ENCODE results near the gene CDHR3.

- TF ChIP-seq CTCF (IDR thresholded peaks at IDR 0.05) = no peak
- TF ChIP-seq RAD21 (conservative IDR thresholded peaks at IDR 0.05 in 1 of 2, IDR thresholded peaks at IDR 0.05 in 1 of 2) = no peak
- TF ChIP-seq POLR2A (IDR thresholded peaks at IDR 0.05; ENCODE audit: low read length) = no peak
- no peak for TF ChIP-seq TP53 (CRISPR knock-in tag; IDR thresholded peaks at IDR 0.05)
- no peak for TF ChIP-seq USF2 (IDR thresholded peaks at IDR 0.05)
- no peak for TF ChIP-seq RFX5 (IDR thresholded peaks at IDR 0.05)
These were observed 74.6 kb downstream of the CDHR3 start for GRCh38 chr7:106037489-106038176.
